Activated CD4-positive, alpha-beta T cell treated with anti-CD3 and anti-CD28 coated beads for 1 hour (primary cell): ENCODE results near the gene GCNA.

Experiments
- DNase-seq: peaks from one replicate; pipeline ENCODE4 v3.0.0-alpha.2; 2020

The GCNA gene, protein sequence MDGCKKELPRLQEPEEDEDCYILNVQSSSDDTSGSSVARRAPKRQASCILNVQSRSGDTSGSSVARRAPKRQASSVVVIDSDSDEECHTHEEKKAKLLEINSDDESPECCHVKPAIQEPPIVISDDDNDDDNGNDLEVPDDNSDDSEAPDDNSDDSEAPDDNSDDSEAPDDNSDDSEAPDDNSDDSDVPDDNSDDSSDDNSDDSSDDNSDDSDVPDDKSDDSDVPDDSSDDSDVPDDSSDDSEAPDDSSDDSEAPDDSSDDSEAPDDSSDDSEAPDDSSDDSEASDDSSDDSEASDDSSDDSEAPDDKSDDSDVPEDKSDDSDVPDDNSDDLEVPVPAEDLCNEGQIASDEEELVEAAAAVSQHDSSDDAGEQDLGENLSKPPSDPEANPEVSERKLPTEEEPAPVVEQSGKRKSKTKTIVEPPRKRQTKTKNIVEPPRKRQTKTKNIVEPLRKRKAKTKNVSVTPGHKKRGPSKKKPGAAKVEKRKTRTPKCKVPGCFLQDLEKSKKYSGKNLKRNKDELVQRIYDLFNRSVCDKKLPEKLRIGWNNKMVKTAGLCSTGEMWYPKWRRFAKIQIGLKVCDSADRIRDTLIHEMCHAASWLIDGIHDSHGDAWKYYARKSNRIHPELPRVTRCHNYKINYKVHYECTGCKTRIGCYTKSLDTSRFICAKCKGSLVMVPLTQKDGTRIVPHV

GRCh38 chrX:71578253-71579135 lies at the start of gene GCNA:
Gene GCNA (plus strand): TSS chrX:71578437. CDS start chrX:71580822, 2,385 bp downstream.
- no peak for DNase-seq

DNA sequence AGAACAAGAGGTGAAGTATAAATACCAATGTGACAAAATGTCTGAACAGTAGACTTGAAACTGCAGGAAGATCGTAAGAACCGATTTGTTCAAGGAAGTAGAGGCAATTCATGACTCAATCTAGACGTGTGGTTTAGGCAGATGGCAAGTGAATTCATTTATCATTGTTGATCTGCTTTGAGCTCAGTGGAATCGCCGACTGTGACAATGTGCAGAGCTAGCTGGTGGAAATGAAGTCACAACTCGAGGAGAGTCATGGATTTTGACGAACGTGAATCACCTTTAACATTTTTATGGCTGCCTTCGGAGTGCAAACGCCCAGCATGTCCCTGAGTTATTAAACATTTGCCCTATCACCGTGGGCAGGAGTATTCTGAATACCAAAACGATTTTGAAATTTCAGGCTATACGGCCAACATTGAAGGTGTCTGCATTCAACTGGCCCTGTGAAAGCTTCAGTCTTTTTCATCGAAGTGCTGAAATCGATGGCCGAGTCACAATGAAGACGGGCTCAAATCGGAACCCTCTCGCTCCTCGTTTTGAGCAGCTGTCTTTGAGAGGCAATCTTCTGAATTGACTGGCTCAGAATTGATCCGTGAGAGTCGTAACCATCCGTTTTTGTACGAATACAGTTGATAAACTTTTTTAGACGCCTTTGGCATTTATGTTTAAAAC lies 46.0 kb upstream of the GCNA start:
- peak; percentile 47 for DNase-seq

GRCh38 chrX:71532753-71533425 lies 45.3 kb upstream of the GCNA start, which contains the start of gene OGT:
Gene OGT (plus strand): TSS chrX:71533104. CDS start chrX:71533300, 196 bp downstream.
- DNase-seq = peak; percentile 89

DNA sequence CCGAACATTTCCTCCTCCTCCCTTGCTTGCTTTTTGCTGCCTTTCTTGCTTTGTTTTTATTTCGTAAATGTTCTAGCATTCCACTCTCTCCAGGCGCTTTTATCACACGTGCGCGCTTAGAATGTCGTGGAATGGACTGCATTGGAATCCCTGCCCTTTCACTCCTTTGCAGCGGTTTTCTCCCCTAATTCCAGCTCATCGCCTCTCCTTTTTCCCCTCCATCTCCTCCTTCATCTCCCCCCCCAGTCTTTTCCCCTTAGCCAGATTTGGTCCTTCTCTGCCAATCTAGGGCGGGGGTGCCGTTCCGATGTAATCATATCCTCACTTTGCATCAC lies 44.8 kb upstream of the GCNA start:
- DNase-seq = no peak

DNA sequence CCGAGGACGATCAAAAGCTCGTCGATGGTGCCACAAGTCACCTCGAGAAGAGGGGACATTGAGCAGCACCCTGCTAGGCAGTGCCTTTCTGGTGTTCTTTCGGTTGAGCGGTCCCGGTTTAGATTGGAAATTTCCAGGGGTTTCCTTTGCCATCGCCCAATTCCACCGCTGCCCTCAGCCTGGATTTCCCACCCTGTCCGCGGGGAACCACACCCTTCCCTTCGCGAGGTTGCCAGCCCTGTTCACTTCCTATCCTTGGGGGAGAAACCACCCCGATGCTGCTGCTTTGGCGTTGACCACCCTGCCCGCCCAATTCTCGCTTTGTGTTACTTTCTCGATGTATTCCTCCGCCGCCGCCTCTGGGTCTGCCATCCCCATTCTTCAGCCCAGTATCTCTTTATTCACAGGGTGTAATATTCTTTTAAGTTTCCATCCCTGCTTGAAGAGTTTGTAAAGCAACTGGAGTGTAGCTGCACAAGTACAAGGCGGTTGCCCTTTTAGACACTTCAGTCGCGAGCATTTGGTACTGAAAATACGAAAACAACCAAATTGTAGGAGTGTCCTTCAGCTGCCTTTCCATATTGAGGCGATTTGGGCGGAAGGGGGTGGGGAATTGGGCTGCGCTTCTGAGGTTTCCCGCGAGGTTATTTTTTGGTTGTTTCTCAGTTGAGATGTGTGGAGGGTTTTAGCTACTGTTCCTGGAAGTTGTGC lies 44.2 kb upstream of the GCNA start:
- peak; percentile 29 for DNase-seq

GRCh38 chrX:71534773-71535544 lies 43.3 kb upstream of the GCNA start:
- DNase-seq = no peak

DNA sequence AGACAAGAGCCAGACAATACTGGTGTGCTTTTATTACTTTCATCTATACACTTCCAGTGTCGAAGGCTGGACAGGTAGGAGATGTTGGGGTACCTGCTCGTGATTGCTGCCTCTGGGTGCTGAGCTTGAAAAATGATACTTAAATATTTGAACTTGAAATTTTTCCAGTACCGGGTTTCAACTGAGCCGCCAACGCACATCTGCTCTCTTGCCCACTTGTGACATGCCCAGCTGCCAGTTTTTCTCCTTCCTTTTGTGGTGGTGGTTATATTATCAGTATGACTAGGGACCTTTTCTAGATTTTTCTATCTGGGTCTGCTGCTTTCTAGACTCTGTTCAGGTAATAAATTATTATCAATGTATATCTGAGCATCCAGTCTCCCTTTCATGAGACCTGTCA lies 42.0 kb upstream of the GCNA start:
- no peak for DNase-seq

DNA sequence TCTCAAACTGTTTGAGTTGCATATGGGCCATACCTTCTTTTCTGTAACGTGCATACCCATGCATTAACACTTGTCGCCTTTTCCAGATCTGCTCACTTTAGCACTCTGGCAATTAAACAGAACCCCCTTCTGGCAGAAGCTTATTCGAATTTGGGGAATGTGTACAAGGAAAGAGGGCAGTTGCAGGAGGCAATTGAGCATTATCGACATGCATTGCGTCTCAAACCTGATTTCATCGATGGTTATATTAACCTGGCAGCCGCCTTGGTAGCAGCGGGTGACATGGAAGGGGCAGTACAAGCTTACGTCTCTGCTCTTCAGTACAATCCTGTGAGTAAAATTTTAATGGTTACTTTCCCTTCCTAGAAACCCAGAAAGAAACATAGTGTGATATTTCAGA lies 40.5 kb upstream of the GCNA start:
- DNase-seq = no peak

- no peak for DNase-seq
Measured at GRCh38 chrX:71540801-71541200, 37.4 kb upstream of the GCNA start.

- DNase-seq = no peak
Measured at GRCh38 chrX:71541210-71542022, 36.8 kb upstream of the GCNA start.

DNA sequence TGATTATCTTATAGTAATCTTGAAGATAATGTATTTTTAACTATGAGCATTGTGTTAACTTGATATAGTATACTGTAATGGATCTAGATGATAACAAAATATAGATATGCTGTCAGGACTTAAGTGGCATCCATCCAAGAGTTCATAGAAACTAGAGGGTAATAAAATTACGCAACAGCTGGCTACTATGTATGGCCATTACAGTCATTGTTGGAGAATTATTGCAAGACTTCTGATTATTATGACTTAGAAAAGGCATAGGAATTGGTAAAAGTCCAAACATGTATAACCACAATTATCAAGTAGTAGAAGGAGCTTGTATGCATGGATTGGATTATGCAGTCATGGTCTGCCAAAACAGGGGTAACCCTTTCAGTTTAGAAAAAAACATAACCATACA lies 35.8 kb upstream of the GCNA start:
- no peak for DNase-seq

GRCh38 chrX:71542825-71543224 lies 35.4 kb upstream of the GCNA start:
- DNase-seq = no peak

DNA sequence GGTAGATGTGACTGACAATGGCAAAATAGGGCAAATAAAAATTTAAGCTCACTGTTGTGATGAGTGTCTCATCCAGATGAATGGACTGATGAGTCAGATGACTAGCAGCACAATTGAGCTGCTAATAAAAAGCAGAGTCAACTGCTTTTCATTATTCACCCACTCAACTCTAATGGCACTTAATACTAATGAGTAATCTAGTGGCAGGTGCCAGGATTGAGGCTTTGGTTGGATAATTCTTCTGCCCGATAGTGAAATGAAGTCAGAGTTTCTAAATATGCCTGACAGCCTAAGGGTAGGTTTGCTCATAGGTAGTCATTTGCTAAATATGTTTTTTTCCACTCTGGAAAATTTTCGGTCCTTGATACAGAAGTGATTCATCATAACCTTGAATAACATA lies 34.9 kb upstream of the GCNA start:
- DNase-seq = no peak

GRCh38 chrX:71545364-71545763 lies 32.9 kb upstream of the GCNA start:
- no peak for DNase-seq

DNA sequence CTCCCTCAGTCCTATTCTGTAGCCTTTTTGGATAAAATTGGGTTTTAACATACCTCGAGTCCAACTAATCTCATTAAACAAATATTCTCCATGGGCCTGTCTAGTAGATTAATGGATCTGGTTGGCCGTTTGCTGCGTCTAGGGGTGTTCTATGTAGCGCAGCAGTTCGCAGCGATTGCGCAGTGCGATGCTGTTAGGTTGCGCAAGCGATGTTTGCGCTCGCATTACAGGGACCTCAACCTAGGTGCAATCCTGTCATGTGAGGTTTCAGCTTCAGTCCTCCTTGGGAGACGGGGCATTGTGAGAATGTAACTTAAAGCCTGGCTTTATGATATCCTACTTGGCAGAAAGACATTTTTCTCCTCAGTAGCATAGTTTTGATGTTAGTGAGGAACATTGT lies 31.4 kb upstream of the GCNA start:
- no peak for DNase-seq

- DNase-seq = no peak
Measured at GRCh38 chrX:71547339-71547738, 30.9 kb upstream of the GCNA start.

GRCh38 chrX:71549986-71550385 lies 28.3 kb upstream of the GCNA start:
- no peak for DNase-seq

DNA sequence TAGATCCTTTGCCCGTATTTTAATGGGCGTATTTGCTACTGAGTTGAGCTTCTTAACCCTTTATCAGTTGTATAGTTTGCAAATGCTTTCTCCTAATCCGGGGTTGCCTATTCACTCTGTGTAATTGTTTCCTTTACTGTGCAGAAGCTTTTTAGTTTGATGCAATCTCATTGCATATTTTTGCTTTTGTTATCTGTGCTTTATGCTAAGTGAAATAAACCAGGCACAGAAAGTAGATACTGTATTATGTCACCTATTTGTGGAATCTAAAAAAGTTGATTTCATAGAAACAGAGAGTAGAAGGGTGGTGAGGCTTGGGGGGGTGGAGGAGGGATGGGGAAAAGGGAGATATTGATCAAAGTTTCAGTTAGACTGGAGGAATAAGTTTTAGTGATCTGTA lies 27.7 kb upstream of the GCNA start:
- no peak for DNase-seq

DNA sequence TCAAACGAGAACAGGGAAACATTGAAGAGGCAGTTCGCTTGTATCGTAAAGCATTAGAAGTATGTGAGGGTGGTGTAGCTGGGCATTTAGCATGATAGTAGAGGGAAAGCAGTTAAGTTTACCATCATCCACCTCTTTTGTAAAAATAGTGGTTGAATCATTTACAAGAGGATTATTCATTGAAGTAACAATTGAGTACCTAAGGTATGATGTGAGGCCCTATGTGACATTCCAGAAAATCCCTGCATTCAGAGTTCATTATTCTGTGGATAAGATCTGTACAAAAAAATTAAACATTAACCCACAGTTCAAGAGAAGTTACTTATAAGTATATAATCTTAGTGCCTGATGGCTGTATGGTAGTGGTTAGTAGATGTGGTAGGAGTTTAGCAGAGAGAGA lies 22.2 kb upstream of the GCNA start:
- DNase-seq = no peak

DNA sequence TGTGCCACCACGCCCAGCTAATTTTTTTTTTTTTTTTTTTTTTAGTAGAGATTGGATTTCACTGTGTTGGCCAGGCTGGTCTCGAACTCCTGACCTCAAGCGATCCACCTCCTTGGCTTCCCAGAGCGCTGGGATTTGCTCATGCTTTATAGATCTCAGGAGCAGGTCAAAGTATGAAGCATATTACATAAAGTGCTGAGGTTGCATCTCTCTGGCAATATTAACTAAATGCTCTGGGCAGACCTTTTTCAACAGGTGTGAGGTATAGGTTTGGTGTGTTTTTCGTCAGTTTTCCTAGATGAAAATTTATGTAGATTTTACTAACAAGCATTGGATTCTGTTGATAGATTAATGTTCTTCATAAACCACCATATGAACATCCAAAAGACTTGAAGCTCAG lies 19.3 kb upstream of the GCNA start:
- no peak for DNase-seq
